SKM-1 treated with dmso at 0.1 percent for 144 hours (cell line): ENCODE data around the gene SARS1.
"Not testable (repeated sequence)": the region's sequence is repeated elsewhere in the genome, so short reads cannot be mapped to it uniquely, and the experiment has no call there.

Source experiments
- DNase-seq: peaks from one replicate; lab custom pipeline; 2025; ENCODE audit not compliant: unreplicated experiment; lab: John Stamatoyannopoulos, UW

The SARS1 gene

GRCh38 chr1:109213824-109214693 is at the start of gene SARS1:
Gene SARS1, plus strand, starts transcription at chr1:109213918. Its CDS starts 75 bp downstream, at chr1:109213993.
- DNase-seq: peak; percentile 73

GRCh38 chr1:109164538-109164937 is 49.2 kb upstream of the SARS1 start:
- no peak for DNase-seq

GRCh38 chr1:109167001-109167506 is 46.7 kb upstream of the SARS1 start:
- DNase-seq: no peak

DNA sequence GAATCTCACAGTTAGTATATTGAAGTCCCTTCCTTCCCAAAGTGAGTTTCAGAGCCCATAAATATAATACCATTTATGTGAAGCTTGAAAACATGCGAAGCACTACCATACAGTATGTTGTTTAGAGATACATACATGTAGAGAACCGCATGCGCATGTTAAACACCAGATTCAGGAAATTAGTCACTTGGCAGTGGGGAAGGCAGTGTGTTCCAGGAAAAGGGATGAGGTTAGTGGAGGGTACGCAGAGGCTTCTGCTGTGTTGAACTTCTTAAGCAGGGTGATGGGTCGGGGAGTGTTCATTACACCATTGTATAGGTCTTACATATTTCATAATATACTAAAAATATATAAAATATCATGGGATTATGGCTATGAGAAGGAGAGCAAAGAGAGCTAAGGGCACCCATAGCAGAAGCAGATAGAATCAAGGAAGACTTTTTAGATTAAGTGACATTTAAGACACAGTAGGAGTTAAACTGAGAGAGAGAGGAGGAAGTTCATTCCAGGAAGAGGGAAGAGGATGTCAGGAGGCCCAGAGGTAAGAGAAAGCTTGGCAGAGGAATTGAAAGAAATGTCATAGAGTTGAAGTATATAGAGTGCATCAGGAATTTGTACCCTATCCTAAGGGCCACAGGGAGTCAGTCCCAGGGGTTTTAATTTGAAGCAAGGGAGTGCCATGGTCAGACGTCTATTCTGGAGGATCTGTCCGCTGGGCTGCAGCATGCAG is 43.5 kb upstream of the SARS1 start:
- no peak for DNase-seq

DNA sequence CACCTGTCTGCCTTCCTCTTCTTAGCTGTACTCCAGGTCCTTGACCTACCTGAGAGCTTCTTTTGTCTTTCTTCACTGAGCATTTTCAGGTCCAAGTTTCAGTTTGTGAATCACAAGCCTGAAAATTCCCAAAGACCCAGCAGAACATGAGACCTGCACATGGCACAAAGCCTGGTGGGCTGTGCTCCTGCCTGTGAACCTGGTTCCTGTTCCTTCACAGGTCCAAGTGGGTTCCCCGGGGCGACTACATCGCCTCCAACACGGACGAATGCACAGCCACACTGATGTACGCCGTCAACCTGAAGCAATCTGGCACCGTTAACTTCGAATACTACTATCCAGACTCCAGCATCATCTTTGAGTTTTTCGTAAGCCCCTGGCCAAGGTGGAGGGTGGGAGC is 42.1 kb upstream of the SARS1 start:
- no peak for DNase-seq

- not testable (repeated sequence) for DNase-seq
Observed at GRCh38 chr1:109176349-109176748, 37.4 kb upstream of the SARS1 start.

DNA sequence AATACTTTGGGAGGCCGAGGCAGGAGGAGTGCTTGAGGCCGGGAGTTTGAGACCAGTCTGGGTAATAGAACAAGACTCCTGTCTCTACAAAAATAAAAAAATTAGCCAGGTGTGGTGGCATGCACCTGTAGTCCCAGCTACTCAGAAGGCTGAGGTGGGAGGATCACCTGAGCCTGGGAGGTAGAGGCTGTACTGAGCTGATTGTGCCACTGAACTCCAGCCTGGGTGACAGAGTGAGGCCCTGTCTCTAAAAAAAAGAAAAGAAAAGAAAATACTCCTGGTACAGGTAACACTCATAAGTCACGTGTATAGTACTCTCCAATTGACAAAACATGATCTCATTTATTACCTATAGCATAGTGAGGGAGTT is 33.0 kb upstream of the SARS1 start:
- DNase-seq: not testable (repeated sequence)

- no peak for DNase-seq
Observed at GRCh38 chr1:109181085-109181806, 32.5 kb upstream of the SARS1 start.

DNA sequence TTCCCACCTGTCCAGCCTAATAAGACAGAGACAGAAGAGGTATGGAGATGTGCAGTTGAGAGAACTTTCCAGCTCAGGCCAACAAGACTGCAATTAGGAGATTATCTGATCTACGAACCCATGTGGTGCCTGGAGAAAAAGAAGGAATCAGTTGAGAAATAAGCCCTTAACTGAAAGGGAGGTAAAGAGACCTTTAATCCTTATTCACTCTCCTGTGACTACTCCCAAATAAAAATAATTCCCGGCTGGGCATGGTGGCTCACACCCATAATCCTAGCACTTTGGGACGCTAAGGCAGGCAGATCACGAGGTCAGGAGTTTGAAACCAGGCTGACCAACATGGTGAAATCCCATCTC is 31.9 kb upstream of the SARS1 start:
- no peak for DNase-seq

DNA sequence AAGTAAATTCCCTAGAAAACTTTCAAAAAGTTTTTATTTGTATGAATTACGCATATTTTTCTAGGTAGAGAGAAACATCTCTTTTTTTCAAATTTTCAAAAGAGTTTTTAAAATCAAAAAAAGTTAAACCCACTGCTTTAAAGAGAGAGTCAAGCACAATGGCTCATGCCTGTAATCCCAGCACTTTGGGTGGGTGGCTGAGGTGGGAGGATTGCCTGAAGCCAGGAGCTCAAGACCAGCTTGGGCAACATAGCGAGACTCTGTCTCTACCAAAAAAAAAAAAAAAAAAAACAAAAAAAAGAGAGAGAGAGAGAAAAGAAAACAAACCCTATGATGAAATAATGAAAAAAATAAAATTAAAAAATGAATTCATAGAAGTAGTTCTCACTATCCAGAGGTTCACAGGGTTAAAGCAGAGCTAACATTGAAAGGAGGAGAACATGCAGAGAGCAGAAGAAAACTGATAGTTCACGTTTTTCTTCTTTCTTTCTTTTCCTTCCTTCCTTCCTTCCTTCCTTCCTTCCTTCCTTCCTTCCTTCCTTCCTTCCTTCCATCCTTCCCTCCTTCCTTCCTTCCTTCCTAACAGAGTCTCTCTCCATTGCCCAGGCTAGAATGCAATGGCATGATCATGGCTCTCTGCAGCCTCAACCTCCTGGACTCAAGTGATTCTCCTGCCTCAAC is 30.5 kb upstream of the SARS1 start:
- DNase-seq: no peak

- peak; percentile 94 for DNase-seq
Observed at GRCh38 chr1:109184687-109185086, 29.0 kb upstream of the SARS1 start.

DNA sequence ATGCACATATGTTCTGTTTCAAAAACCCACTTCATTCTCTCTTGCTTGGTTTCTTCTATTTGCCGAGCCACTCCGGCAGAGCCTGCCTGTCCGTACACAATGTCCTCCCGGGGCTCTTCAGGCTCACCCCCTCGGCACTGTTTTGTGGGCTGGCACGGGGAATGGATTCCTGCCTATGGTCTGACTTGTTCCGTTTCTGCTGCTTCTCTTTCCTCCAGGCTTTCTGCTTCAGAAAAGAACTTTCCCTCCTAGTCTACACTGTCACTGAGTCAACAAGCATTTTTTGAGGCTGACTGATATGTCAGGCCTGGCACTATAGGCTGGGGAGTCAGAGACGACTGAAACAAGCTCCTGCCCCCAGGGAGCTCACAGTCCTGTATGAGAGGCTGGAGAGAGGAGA is 28.4 kb upstream of the SARS1 start:
- no peak for DNase-seq

- DNase-seq: no peak
Observed at GRCh38 chr1:109185990-109186732, 27.6 kb upstream of the SARS1 start.

DNA sequence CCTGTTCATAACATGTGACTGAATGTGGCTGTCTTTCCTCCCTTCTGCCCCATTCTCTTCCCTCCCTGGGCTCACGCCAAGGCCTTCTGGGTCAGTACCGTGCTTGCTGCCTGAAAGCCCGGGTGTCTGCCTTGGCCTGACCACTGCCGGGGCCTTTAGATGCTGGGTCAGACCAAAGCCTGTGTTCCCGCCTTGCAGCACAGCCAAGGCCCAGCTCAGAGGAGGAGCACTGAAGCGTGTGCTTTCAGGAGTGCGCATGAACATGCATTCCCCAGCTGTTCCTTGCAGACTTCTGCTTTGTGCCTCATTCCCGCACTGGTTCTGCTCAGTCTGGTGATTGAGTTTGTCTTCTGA is 27.0 kb upstream of the SARS1 start:
- DNase-seq: no peak

DNA sequence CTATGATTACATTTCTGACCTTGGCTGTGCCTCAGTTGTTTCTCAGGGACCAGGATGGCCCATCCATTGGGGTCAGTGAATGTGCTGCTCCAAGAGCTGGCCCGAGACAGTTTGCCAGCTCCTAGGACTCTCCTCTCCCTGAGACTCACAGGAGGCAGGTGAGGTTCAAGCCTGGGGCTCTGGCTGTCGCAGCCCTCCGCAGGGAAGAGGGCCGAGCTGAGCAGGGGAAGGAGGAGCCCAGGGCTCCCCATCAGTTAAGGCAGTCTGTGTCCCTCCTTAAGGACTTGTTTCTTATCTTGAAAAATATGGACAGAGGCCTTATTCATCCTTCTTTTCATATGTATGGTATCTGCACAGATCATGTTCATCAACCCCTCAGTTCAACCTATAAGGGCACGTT is 26.6 kb upstream of the SARS1 start:
- no peak for DNase-seq

DNA sequence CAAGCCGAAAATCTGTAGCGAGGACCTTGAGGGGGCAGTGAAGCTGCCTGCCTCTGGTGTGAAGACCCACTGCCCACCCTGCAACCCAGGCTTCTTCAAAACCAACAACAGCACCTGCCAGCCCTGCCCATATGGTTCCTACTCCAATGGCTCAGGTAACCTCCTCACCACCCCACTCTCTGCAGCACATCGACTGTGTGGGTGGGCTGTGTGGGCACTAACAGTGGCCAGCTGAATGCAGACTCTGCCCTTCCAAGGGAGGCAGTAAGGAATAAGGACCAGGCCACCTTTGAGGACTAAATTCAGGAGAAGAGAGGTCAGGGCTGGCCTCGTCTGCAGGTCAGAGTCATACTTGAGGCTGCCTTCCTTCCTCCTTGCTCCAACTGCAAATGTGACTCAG is 25.5 kb upstream of the SARS1 start:
- DNase-seq: no peak

GRCh38 chr1:109188781-109189180 is 24.9 kb upstream of the SARS1 start:
- no peak for DNase-seq

GRCh38 chr1:109190189-109190588 is 23.5 kb upstream of the SARS1 start:
- no peak for DNase-seq

- DNase-seq: no peak
Observed at GRCh38 chr1:109191377-109191776, 22.3 kb upstream of the SARS1 start.

GRCh38 chr1:109191891-109192290 is 21.8 kb upstream of the SARS1 start:
- no peak for DNase-seq
